Measurements from ENCODE around the gene IGF2BP2. TPM values are rescaled to one million over a fixed set of nuclear protein-coding genes. Genes with fewer than 3 reads are reported as not detected.
A peak's percentile ranks its signal among the peaks of the same experiment; 100 is the strongest.
"Not testable (repeated sequence)": the region's sequence is repeated elsewhere in the genome, so short reads cannot be mapped to it uniquely, and the experiment has no call there.

The IGF2BP2 gene
- total RNA-seq, 6 donors from 2014 or later, result 11.4 to 60.3 (median 24.9) TPM

DNA sequence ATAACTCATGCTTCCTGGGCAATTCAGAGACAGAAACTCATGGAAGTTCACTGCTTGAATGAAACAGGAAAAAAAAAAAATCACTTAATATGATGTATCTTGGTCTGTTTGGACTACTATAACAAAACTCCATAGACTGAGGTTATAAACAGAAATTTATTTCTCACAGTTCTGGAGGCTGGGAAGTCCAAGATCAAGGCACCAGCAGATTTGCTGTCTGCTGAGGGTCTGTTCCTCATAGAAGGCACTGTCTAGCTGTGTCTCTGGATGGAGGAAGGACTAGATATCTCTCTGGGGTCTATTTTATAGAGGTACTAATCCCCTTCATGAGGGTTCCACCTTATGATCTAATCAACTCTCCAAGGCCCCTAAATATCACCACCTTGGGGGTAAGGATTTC, 119.3 kb downstream of the IGF2BP2 start:
- Histone ChIP-seq H3K4me1 (peaks cover 0 to 12% (median 6%) of the 10 kb centered on the region in 4 donors), H3K27me3 (no peaks in the 10 kb centered on the region), H3K4me3 (no peak overlapping the region), H3K36me3 (no peaks in the 10 kb centered on the region), H3K27ac (no peak overlapping the region), H3K9me3 (no peaks in the 10 kb centered on the region)
- ATAC-seq (ENCODE audit: low FRiP score in 2 of 2) (no peak), DNase-seq (no peak)
- TF ChIP-seq POLR2AphosphoS5 (IDR thresholded peaks at IDR 0.05) (no peak), EP300 (IDR thresholded peaks at IDR 0.05) (no peak), POLR2A (IDR thresholded peaks at IDR 0.05) (no peak)
- TF ChIP-seq, protein P1, sequence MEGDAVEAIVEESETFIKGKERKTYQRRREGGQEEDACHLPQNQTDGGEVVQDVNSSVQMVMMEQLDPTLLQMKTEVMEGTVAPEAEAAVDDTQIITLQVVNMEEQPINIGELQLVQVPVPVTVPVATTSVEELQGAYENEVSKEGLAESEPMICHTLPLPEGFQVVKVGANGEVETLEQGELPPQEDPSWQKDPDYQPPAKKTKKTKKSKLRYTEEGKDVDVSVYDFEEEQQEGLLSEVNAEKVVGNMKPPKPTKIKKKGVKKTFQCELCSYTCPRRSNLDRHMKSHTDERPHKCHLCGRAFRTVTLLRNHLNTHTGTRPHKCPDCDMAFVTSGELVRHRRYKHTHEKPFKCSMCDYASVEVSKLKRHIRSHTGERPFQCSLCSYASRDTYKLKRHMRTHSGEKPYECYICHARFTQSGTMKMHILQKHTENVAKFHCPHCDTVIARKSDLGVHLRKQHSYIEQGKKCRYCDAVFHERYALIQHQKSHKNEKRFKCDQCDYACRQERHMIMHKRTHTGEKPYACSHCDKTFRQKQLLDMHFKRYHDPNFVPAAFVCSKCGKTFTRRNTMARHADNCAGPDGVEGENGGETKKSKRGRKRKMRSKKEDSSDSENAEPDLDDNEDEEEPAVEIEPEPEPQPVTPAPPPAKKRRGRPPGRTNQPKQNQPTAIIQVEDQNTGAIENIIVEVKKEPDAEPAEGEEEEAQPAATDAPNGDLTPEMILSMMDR (IDR thresholded peaks at IDR 0.05), result no peak

DNA sequence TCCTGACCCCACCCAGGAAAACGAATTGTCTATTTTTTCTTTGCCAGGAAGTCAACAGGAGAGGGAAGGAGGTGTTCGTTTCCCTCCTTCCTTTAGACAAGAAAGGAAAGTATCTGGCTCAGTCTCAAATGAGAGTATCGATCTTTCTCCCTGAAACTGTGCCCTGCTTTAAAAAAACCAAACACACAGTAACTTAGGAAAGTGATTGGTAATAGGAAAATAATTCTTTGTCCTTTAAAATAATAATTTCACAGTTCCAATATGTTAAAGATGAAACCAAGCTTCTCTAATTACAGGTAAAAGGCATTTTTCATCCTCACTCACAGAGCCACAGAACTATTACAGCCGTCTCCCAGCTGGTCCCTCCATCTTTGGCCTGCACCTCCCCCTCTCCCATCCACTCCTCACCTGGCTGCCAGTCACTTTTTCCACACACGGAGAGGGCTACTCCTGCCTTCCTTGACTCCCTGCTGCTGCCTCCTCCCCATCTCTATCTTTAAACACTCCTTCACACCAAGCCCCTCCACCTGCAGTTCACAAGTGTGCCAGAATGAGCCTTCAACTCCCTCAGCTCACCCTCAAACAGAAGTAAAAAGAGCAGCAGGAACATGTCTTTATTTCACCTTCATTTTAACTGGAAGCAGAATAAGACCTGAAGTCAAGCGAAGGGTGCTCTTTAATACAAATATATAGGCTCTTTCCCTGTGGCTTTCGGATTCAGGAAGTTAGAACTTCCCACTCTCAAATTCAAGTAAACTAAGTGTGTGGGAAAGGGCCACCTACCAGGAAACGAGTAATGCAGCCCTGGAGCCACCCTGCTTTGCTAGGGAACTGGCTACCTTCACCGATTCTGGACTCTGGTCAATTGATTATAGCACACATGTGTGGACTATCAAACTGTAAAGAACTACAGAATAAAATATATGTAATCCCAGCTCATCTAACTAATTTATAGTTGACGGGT, 122.3 kb downstream of the IGF2BP2 start:
- Histone ChIP-seq H3K4me1 (peaks cover 0 to 12% (median 6%) of the 10 kb centered on the region in 4 donors), H3K27me3 (no peaks in the 10 kb centered on the region), H3K36me3 (no peaks in the 10 kb centered on the region), H3K27ac (peak overlapping the region; percentile 48 to 73 (median 55)), H3K4me3 (peak overlapping the region in 1 of 4 donors; percentile 2), H3K9me3 (no peaks in the 10 kb centered on the region)
- no peak for TF ChIP-seq POLR2A (IDR thresholded peaks at IDR 0.05)
- TF ChIP-seq EP300 (IDR thresholded peaks at IDR 0.05), result no peak
- TF ChIP-seq POLR2AphosphoS5 (IDR thresholded peaks at IDR 0.05), result no peak
- TF ChIP-seq, protein P1 (IDR thresholded peaks at IDR 0.05), result no peak
- ATAC-seq (ENCODE audit: low FRiP score in 2 of 2), result peak in 1 of 2 donors; percentile 17
- 36 to 44% methylated on average over 10 of the region's 10 CpGs for WGBS, 2 donors
- no peak for DNase-seq

DNA sequence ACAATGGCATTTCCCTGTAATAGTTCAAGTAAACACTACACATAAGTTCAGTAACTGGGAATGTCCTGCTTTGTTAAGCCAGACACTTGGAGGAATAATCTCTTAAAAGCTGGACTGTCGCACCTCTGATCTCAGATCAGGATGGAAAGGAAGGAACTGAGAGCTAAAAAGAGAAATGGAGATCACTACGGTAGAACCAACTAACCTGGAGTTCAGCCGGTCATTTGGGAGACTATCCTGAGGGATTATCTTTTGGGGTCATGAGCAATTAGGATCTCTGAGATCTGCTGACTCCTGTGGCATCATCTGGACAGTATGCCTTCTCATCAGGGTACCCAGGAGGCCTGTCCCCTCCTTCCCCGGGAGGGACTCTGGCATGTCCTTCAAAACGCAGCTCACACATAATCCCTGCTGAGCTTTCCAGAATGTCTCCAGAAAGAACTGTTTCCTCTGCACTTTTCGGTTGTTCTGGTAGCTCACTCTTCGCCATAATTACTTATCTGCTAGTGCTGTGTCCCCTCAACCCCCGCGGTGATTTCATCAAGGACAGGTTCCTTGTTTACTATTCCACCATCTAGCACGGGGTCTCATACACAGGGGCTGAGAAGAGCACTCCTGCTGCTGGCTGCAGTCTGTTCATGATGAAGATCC, 123.1 kb downstream of the IGF2BP2 start:
- H3K27me3 ChIP-seq, result no peaks in the 10 kb centered on the region
- H3K9me3 ChIP-seq, result no peaks in the 10 kb centered on the region
- DNase-seq (no peak), ATAC-seq (ENCODE audit: low FRiP score in 2 of 2) (no peak)
- peak overlapping the region in 1 of 4 donors; percentile 2 for H3K4me3 ChIP-seq
- no peaks in the 10 kb centered on the region for H3K36me3 ChIP-seq
- H3K4me1 ChIP-seq, result peaks cover 0 to 12% (median 6%) of the 10 kb centered on the region in 4 donors
- TF ChIP-seq POLR2A (IDR thresholded peaks at IDR 0.05), result no peak
- TF ChIP-seq POLR2AphosphoS5 (IDR thresholded peaks at IDR 0.05), result no peak
- no peak for TF ChIP-seq EP300 (IDR thresholded peaks at IDR 0.05)
- peak overlapping the region; percentile 48 to 73 (median 55) for H3K27ac ChIP-seq
- 55 to 56% methylated on average over 10 of the region's 10 CpGs for WGBS, 2 donors

DNA sequence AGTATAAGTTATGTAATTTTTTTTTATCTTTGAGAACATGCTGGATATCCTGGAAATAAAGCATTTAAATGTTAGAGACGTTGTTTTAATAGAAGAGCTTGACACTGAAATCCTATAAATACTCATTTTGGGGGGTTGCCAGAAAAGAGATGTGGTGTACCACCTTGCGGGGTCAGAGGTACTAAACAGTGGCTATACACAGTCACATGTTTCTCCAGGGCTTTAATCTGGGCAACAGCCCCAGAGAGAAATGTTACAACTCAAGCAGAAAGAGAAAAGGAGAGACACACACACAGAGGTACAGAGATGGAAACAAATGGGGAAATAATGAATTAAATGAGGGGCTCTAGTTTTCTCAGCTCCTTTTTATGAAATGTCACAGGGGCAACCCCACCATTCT, 124.9 kb downstream of the IGF2BP2 start:
- no peaks in the 10 kb centered on the region for H3K27me3 ChIP-seq
- WGBS, 2 donors, result 63 to 74% methylated on average over 2 of the region's 2 CpGs
- no peaks in the 10 kb centered on the region for H3K9me3 ChIP-seq
- TF ChIP-seq EP300 (IDR thresholded peaks at IDR 0.05), result no peak
- TF ChIP-seq POLR2A (IDR thresholded peaks at IDR 0.05), result no peak
- TF ChIP-seq POLR2AphosphoS5 (IDR thresholded peaks at IDR 0.05), result no peak
- TF ChIP-seq, protein P1 (IDR thresholded peaks at IDR 0.05), result no peak
- no peaks in the 10 kb centered on the region for H3K36me3 ChIP-seq
- DNase-seq (no peak), ATAC-seq (ENCODE audit: low FRiP score in 2 of 2) (no peak)
- no peak overlapping the region for H3K27ac ChIP-seq
- peaks cover 0 to 12% (median 6%) of the 10 kb centered on the region in 4 donors for H3K4me1 ChIP-seq
- H3K4me3 ChIP-seq, result no peak overlapping the region

DNA sequence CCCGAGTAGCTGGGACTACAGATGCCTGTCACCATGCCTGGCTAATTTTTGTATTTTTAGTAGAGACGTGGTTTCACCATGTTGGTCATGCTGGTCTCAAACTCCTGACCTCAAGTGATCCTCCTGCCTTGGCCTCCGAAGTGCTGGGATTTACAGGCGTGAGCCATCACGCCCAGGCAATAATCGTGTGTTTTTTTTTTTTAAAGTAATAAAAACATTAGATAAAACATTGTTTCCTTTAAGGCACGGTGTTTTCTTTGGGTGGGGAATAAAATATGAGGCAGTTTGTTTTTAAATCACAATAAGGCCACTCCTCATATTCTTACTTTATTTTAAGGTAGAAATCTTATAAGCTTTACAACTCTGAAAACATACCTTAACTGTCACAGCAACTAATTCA, 127.6 kb downstream of the IGF2BP2 start:
- WGBS, 2 donors, result 87 to 90% methylated on average over 7 of the region's 7 CpGs
- ATAC-seq (ENCODE audit: low FRiP score in 2 of 2); H3K4me3 ChIP-seq; H3K9me3 ChIP-seq; H3K36me3 ChIP-seq; DNase-seq; H3K27me3 ChIP-seq; H3K4me1 ChIP-seq; H3K27ac ChIP-seq: not testable (repeated sequence)

Measured in upper lobe of left lung (tissue), 6 donors.